Activated naive CD4-positive, alpha-beta T cell treated with anti-CD3 and anti-CD28 coated beads, Interleukin-2, amount 10 ng/mL, durations not matched to agents 7 days and 5 days (primary cell): ENCODE data around the gene CHST4.
"Not testable (repeated sequence)": the region's sequence is repeated elsewhere in the genome, so short reads cannot be mapped to it uniquely, and the experiment has no call there.

ENCODE experiments used
- CTCF ChIA-PET: fragments of 350-600 bp; sonication (Branson Sonifier 250); formaldehyde crosslinking; loops from one replicate; lab custom pipeline; 2021; ENCODE audit warnings: antibody characterized with exemption; lab: Charles Lee
- DNase-seq: peaks from one replicate; pipeline ENCODE4 v3.0.0-alpha.2; 2020
- H3K27ac Mint-ChIP-seq: one replicate; pipeline ENCODE4 v1.8.0; 2021; ENCODE audit warnings: mild to moderate bottlenecking, moderate library complexity, mixed read lengths
- H3K27me3 Mint-ChIP-seq: one replicate; pipeline ENCODE4 v1.8.0; 2021; ENCODE audit warnings: mild to moderate bottlenecking, mixed read lengths
- H3K36me3 Mint-ChIP-seq: one replicate; pipeline ENCODE4 v1.8.0; 2021; ENCODE audit warnings: mixed read lengths
- H3K4me1 Mint-ChIP-seq: one replicate; pipeline ENCODE4 v1.8.0; 2021; ENCODE audit warnings: mixed read lengths
- H3K4me3 Mint-ChIP-seq: one replicate; pipeline ENCODE4 v1.8.0; 2021; ENCODE audit warnings: mild to moderate bottlenecking, moderate library complexity, mixed read lengths
- H3K9me3 Mint-ChIP-seq: one replicate; pipeline ENCODE4 v1.8.0; 2021; ENCODE audit warnings: mixed read lengths

Gene CHST4

DNA sequence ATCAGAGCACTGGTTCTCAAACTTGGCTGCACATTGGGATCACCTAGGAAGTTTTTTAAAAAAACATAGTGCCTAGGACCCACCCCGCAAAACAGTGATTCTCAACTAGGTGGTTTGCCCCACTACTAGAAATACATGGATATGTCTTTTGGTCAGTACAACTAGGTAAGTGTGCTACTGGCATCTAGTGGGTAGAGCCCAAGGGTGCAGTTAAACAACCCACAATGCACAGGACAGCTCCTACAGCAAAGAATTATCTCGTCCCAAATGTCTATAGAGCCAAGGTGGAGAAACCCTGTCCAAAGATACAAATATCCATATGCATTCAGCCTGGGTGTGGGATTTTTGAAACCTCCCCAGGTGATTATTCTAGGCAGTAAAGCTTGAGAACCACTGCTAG, 25.3 kb upstream of the CHST4 start:
- no peaks in the 10 kb centered on the region for H3K9me3 Mint-ChIP-seq
- H3K4me1 Mint-ChIP-seq, result no peaks in the 10 kb centered on the region
- no peaks in the 10 kb centered on the region for H3K27me3 Mint-ChIP-seq
- H3K4me3 Mint-ChIP-seq, result no peak overlapping the region
- DNase-seq, result no peak
- H3K27ac Mint-ChIP-seq, result no peak overlapping the region
- H3K36me3 Mint-ChIP-seq, result no peaks in the 10 kb centered on the region
- CTCF ChIA-PET, result interaction anchor here (0.9 to 6.2 kb wide), 4 partner anchors 11 to 244 kb away, joined by 3 to 85 read pairs (median 15); no protein-coding TSS in a partner anchor

DNA sequence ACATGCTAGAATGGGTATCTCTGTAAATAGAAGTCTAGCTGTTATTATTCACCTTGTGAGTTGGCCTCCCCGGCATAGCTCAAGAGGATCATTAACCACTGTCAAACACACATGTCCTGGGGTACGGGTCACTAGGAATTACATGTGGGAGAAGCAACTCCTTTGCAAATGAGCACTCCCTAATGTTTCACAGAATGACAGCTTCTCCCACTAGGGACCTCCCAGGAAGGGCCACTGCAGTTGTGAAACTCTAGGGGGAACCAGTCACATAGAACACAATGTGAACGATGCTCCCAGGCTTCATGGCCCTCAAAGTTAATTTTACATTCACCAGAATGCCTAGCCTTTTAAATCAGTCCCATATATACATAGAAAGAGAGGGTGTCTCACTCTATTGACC, 24.7 kb upstream of the CHST4 start:
- no peak for DNase-seq
- Mint-ChIP-seq H3K9me3 (no peaks in the 10 kb centered on the region), H3K4me1 (no peaks in the 10 kb centered on the region), H3K4me3 (no peak overlapping the region), H3K36me3 (no peaks in the 10 kb centered on the region), H3K27me3 (peaks cover 2% of the 10 kb centered on the region), H3K27ac (no peak overlapping the region)
- CTCF ChIA-PET, result interaction anchor here (0.9 to 6.2 kb wide), 4 partner anchors 11 to 243 kb away, joined by 3 to 85 read pairs (median 15); no protein-coding TSS in a partner anchor

GRCh38 chr16:71504051-71504450, 22.2 kb upstream of the CHST4 start:
- H3K36me3 Mint-ChIP-seq, CTCF ChIA-PET, H3K4me3 Mint-ChIP-seq, DNase-seq, H3K27ac Mint-ChIP-seq, H3K9me3 Mint-ChIP-seq, H3K4me1 Mint-ChIP-seq, H3K27me3 Mint-ChIP-seq: not testable (repeated sequence)

DNA sequence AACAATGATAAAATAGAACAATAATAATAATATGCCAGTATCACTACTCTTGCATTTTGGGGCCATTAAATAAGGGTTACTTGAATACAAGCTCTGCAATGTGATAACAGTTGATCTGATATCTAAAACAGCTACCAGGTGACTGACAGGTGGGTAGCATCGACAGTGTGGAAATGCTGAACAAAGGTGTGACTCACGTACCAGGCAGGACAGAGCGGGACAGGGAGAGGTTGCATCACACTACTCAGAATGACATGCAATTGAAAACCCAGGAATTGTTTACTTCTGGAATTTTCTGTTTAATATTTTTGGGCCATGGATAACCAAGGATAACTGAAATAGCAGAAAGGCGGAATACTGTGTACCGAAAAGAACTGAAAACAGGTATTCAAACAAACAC, 21.3 kb upstream of the CHST4 start:
- Mint-ChIP-seq H3K4me1 (no peaks in the 10 kb centered on the region), H3K9me3 (no peaks in the 10 kb centered on the region), H3K36me3 (no peaks in the 10 kb centered on the region), H3K27ac (no peak overlapping the region), H3K27me3 (peaks cover 7% of the 10 kb centered on the region), H3K4me3 (no peak overlapping the region)
- CTCF ChIA-PET, result no interaction called here
- no peak for DNase-seq

- Mint-ChIP-seq H3K27ac (no peak overlapping the region), H3K9me3 (no peaks in the 10 kb centered on the region), H3K4me1 (no peaks in the 10 kb centered on the region), H3K36me3 (no peaks in the 10 kb centered on the region), H3K4me3 (no peak overlapping the region), H3K27me3 (peaks cover 12% of the 10 kb centered on the region)
- DNase-seq, result no peak
- CTCF ChIA-PET, result no interaction called here
Observed at GRCh38 chr16:71507061-71507460, 19.2 kb upstream of the CHST4 start.

- CTCF ChIA-PET, result no interaction called here
Observed at GRCh38 chr16:71513302-71513701, 12.9 kb upstream of the CHST4 start.

GRCh38 chr16:71514476-71514875, 11.8 kb upstream of the CHST4 start:
- Mint-ChIP-seq H3K9me3 (no peaks in the 10 kb centered on the region), H3K27me3 (peaks cover 9% of the 10 kb centered on the region), H3K36me3 (no peaks in the 10 kb centered on the region), H3K4me1 (no peaks in the 10 kb centered on the region), H3K4me3 (no peak overlapping the region), H3K27ac (no peak overlapping the region)
- CTCF ChIA-PET, result no interaction called here
- DNase-seq, result no peak

More at GRCh38 chr16:71513302-71513701, 12.9 kb upstream of the CHST4 start:
- Mint-ChIP-seq H3K27ac (no peak overlapping the region), H3K27me3 (peaks cover 9% of the 10 kb centered on the region), H3K36me3 (no peaks in the 10 kb centered on the region), H3K4me1 (no peaks in the 10 kb centered on the region), H3K9me3 (no peaks in the 10 kb centered on the region), H3K4me3 (no peak overlapping the region)
- DNase-seq, result no peak

DNA sequence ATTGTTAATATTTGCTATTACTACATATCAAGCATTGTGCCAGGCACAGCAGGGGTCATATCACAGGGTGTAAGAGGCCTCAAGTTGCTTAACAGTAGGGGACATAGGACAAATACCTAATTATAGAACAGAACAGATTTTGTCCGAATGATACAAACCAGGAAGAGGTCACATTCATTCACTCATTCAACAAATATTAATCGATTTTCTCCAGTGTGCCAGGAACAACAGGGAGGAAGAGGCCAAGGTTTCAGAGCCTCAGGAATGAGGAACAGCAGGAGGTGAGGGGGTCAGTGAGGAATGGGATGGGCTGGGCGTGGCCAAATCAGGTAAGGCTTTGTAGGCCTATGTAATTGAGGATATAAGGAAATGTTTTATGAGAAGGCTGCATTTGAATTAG, 11.2 kb upstream of the CHST4 start:
- Mint-ChIP-seq H3K36me3 (no peaks in the 10 kb centered on the region), H3K9me3 (no peaks in the 10 kb centered on the region), H3K27ac (no peak overlapping the region), H3K4me1 (no peaks in the 10 kb centered on the region), H3K4me3 (no peak overlapping the region), H3K27me3 (peaks cover 9% of the 10 kb centered on the region)
- no peak for DNase-seq
- CTCF ChIA-PET, result no interaction called here

GRCh38 chr16:71520550-71520949, 5.7 kb upstream of the CHST4 start:
- Mint-ChIP-seq H3K4me3 (no peak overlapping the region), H3K27me3 (peaks cover 8% of the 10 kb centered on the region)

DNA sequence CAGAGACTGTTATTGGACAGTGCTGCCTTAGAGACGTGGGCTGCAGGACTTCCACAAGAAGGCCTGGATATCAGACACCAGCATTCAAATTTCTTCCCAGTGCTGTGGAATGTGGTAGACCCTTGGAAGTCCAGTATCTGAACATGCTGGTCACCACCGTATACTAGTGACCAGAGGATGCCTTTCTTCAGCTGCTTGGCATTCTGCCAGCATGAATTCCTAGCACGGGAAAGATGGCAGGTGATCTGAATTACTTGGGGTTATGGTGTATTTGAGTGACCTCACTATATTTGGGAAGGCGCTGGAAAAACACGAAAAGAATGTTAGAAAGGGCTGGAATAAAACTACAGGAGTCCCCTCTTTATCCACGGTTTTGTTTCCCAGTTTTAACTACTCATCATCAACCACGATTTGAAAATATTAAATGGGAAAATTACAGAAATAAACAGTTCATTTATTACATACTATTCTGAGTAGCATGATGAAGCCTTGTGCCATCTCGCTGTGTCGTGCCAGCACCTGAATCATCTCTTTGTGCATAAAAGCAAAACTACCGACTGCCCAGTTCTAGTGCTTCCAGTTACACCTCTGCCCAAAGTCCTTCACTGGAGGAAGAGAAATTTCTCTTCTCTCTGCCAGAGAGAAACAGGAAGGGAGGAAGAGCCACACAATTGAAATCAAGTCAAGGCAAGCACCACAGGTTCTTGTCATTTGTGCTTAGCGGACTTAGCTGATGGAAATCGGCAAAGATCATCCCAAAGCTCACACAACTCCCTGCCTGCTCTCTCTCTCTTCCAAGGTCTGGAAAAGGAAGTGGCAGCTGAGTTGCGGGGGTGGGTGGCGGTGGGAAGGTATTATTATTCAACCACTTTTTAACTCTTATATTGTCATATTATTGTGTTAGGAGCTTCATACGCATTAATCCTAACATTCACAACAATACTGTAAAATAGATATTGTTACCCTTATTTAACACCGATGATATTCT, 1.4 kb upstream of the CHST4 start:
- no peaks in the 10 kb centered on the region for H3K9me3 Mint-ChIP-seq
- CTCF ChIA-PET, result no interaction called here
- H3K36me3 Mint-ChIP-seq, result no peaks in the 10 kb centered on the region

More at GRCh38 chr16:71520550-71520949, 5.7 kb upstream of the CHST4 start:
- no peaks in the 10 kb centered on the region for H3K9me3 Mint-ChIP-seq
- H3K36me3 Mint-ChIP-seq, result no peaks in the 10 kb centered on the region
- no peak for DNase-seq
- CTCF ChIA-PET, result interaction anchor here (1.2 to 1.3 kb wide), 2 partner anchors 15 to 21 kb away, joined by 3 to 4 read pairs; no protein-coding TSS in a partner anchor
- no peak overlapping the region for H3K27ac Mint-ChIP-seq
- H3K4me1 Mint-ChIP-seq, result no peaks in the 10 kb centered on the region

GRCh38 chr16:71528257-71528656, 2.0 kb downstream of the CHST4 start:
- CTCF ChIA-PET, result no interaction called here
- Mint-ChIP-seq H3K4me3 (no peak overlapping the region), H3K9me3 (no peaks in the 10 kb centered on the region), H3K36me3 (no peaks in the 10 kb centered on the region), H3K27ac (no peak overlapping the region), H3K27me3 (peaks cover 23% of the 10 kb centered on the region), H3K4me1 (no peaks in the 10 kb centered on the region)
- no peak for DNase-seq

More for the DNA sequence above, 1.4 kb upstream of the CHST4 start:
- Mint-ChIP-seq H3K4me3 (no peak overlapping the region), H3K27ac (no peak overlapping the region), H3K4me1 (no peaks in the 10 kb centered on the region), H3K27me3 (peaks cover 23% of the 10 kb centered on the region)
- no peak for DNase-seq

- no peak overlapping the region for H3K4me3 Mint-ChIP-seq
- no peak for DNase-seq
- no peaks in the 10 kb centered on the region for H3K9me3 Mint-ChIP-seq
- CTCF ChIA-PET, result interaction anchor here (1.5 kb wide), 1 partner anchor 116 kb away, joined by 4 read pairs; no protein-coding TSS in a partner anchor
- H3K27ac Mint-ChIP-seq, result no peak overlapping the region
- H3K36me3 Mint-ChIP-seq, result no peaks in the 10 kb centered on the region
- no peaks in the 10 kb centered on the region for H3K4me1 Mint-ChIP-seq
- peaks cover 23% of the 10 kb centered on the region for H3K27me3 Mint-ChIP-seq
Observed at GRCh38 chr16:71528863-71529262, 2.6 kb downstream of the CHST4 start.

DNA sequence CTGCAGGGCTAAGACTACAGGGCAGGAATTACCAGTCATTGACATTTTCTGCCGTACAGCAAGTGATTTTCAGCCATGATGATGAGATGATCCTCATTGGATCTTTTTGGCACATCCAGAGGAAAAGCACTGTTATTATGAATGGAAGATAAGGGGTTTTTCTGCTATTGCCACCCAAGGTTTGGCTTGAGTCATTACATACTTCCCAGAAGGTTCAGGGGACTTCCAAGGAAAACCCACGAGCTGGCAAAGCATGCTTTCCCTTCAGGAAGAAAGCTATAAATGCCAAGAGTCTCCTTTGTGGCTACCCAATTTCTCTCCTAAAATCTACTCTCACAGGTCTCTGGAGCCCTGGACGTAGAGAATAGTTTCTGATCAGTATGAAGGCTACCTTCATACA, 6.1 kb downstream of the CHST4 start:
- no peak overlapping the region for H3K4me3 Mint-ChIP-seq
- no peaks in the 10 kb centered on the region for H3K36me3 Mint-ChIP-seq
- CTCF ChIA-PET, result interaction anchor here (1.4 to 2.6 kb wide), 4 partner anchors 8 to 79 kb away, joined by 3 to 7 read pairs (median 5); no protein-coding TSS in a partner anchor
- H3K4me1 Mint-ChIP-seq, result no peaks in the 10 kb centered on the region
- DNase-seq, result no peak
- no peak overlapping the region for H3K27ac Mint-ChIP-seq
- H3K27me3 Mint-ChIP-seq, result peaks cover under 1% of the 10 kb centered on the region
- no peaks in the 10 kb centered on the region for H3K9me3 Mint-ChIP-seq

- CTCF ChIA-PET, result interaction anchor here (1.0 to 1.6 kb wide), 5 partner anchors 10 to 74 kb away, joined by 3 to 6 read pairs (median 4); partner anchors contain the start of gene CHST4
- H3K27me3 Mint-ChIP-seq, result peaks cover 8% of the 10 kb centered on the region
- H3K9me3 Mint-ChIP-seq, result no peaks in the 10 kb centered on the region
- no peaks in the 10 kb centered on the region for H3K4me1 Mint-ChIP-seq
- no peak overlapping the region for H3K27ac Mint-ChIP-seq
- no peak for DNase-seq
- H3K4me3 Mint-ChIP-seq, result no peak overlapping the region
- H3K36me3 Mint-ChIP-seq, result no peaks in the 10 kb centered on the region
Observed at GRCh38 chr16:71536752-71537499, 10.7 kb downstream of the CHST4 start.
